GM12878 (cell line): ENCODE results near the gene RGS14.

Experiments
- CEBPB ChIP-seq, 2 experiments: fragments of 150-350 bp in 1 of 2; IDR thresholded peaks; 2 replicates each; pipeline ENCODE4 v1.6.1; 2012 to 2014; ENCODE audit warnings: low read depth in 2 of 2, low read length in 2 of 2, borderline replicate concordance in 1 of 2, inconsistent platforms in 1 of 2
- CHD2 ChIP-seq: IDR thresholded peaks from 2 replicates; pipeline ENCODE4 v1.6.1; 2011; ENCODE audit warnings: low read depth, low read length, improper control_type of control experiment, borderline replicate concordance
- JUND ChIP-seq: IDR thresholded peaks from 2 replicates; pipeline ENCODE4 v1.6.1; 2012; ENCODE audit warnings: low read depth, mild to moderate bottlenecking, low read length, improper control_type of control experiment, moderate library complexity
- MXI1 ChIP-seq: fragments of 150-350 bp; IDR thresholded peaks from 2 replicates; pipeline ENCODE4 v1.6.1; 2011; ENCODE audit warnings: low read depth, mild to moderate bottlenecking, inconsistent platforms, low read length, improper control_type of control experiment
- POLR2A ChIP-seq: IDR thresholded peaks from 2 replicates; pipeline ENCODE4 v1.6.1; 2011; ENCODE audit warnings: low read depth, mild to moderate bottlenecking, low read length
- POLR2AphosphoS5 ChIP-seq: IDR thresholded peaks from 2 replicates; pipeline ENCODE4 v1.6.1; 2011; ENCODE audit warnings: mild to moderate bottlenecking, low read length, inconsistent platforms
- RELA ChIP-seq: fragments of 450-650 bp; IDR thresholded peaks from 2 replicates; pipeline ENCODE4 v1.8.0; 2014; ENCODE audit warnings: borderline replicate concordance; ENCODE audit not compliant: partially characterized antibody
- SRF ChIP-seq, 2 experiments: IDR thresholded peaks; 2 replicates each; pipeline ENCODE4 v1.6.1; 2011; ENCODE audit warnings: low read depth in 2 of 2, low read length in 2 of 2, mild to moderate bottlenecking in 1 of 2, moderate library complexity in 1 of 2
- ZNF24 ChIP-seq: fragments of 450-650 bp; IDR thresholded peaks from 2 replicates; pipeline ENCODE4 v1.6.1; 2017; ENCODE audit warnings: antibody characterized with exemption, mild to moderate bottlenecking
- TF ChIP-seq, protein P1 (sequence below), 3 experiments: IDR thresholded peaks in 2 of 3; conservative IDR thresholded peaks in 1 of 3; 2 replicates each; pipeline ENCODE4 v1.5.1; 2011; ENCODE audit warnings: low read depth in 3 of 3, low read length in 3 of 3, mild to moderate bottlenecking in 3 of 3, control low read depth in 2 of 3, moderate library complexity in 2 of 3, inconsistent platforms in 1 of 3, mixed read lengths in 1 of 3; ENCODE audit not compliant: control insufficient read depth in 2 of 3, insufficient read depth in 1 of 3; ENCODE audit errors: extremely low read depth in 1 of 3

DNA sequence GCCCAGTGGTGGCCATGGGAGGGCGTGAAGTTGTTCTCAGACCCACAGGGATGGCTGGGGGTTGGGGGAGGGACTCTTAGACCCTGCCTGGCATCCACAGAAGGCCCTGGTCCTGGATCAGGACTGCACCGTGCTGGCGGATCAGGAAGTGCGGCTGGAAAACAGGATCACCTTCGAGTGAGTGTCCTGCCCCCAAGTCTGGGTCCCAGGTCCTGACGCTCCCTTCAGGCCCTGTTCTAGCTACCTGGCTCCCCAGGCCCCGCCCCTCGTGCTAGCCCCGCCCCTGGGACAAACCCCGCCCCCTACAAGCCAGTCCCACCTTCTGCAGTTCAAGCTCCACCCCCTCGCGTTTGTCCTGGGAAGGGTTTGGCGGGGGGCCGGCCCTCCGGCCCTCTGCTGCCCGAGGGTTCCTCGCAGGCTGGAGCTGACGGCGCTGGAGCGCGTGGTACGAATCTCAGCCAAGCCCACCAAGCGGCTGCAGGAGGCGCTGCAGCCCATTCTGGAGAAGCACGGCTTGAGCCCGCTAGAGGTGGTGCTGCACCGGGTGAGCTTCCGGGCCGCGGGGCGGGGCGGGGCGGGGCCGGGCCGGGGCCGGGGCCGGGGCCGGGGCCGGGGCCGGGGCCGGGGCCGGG, 12.9 kb downstream of the RGS14 start:
- TF ChIP-seq POLR2A, result no peak
- TF ChIP-seq, protein P1, sequence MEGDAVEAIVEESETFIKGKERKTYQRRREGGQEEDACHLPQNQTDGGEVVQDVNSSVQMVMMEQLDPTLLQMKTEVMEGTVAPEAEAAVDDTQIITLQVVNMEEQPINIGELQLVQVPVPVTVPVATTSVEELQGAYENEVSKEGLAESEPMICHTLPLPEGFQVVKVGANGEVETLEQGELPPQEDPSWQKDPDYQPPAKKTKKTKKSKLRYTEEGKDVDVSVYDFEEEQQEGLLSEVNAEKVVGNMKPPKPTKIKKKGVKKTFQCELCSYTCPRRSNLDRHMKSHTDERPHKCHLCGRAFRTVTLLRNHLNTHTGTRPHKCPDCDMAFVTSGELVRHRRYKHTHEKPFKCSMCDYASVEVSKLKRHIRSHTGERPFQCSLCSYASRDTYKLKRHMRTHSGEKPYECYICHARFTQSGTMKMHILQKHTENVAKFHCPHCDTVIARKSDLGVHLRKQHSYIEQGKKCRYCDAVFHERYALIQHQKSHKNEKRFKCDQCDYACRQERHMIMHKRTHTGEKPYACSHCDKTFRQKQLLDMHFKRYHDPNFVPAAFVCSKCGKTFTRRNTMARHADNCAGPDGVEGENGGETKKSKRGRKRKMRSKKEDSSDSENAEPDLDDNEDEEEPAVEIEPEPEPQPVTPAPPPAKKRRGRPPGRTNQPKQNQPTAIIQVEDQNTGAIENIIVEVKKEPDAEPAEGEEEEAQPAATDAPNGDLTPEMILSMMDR (IDR thresholded peaks at IDR 0.05 in 2 of 3, conservative IDR thresholded peaks at IDR 0.05 in 1 of 3; ENCODE audit: control insufficient read depth in 2 of 3, extremely low read depth in 1 of 3, insufficient read depth in 1 of 3, low read depth in 3 of 3, low read length in 3 of 3), result peak; percentile 9 to 52 (median 45); a peak in 4 of 6 replicates
- TF ChIP-seq JUND, result no peak
- TF ChIP-seq POLR2AphosphoS5, result no peak
- no peak for TF ChIP-seq ZNF24
- no peak for TF ChIP-seq SRF (IDR thresholded peaks at IDR 0.05; ENCODE audit: low read depth in 2 of 2, low read length in 2 of 2)
- no peak for TF ChIP-seq CHD2
- TF ChIP-seq RELA, result no peak
- TF ChIP-seq MXI1, result no peak
- no peak for TF ChIP-seq CEBPB (IDR thresholded peaks at IDR 0.05; ENCODE audit: borderline replicate concordance in 1 of 2, low read depth in 2 of 2, low read length in 2 of 2)
